Endodermal cell (in vitro differentiated cells): ENCODE data around the gene PIEZO2. TPM values are rescaled to one million over a fixed set of nuclear protein-coding genes. Genes with fewer than 3 reads are reported as not detected.

Experiments used
- DNase-seq: peaks from one replicate; pipeline ENCODE4 v3.0.0-alpha.2; 2017
- H3K27ac ChIP-seq: 2 replicates; pipeline ENCODE4 v1.5.1; 2013; ENCODE audit warnings: mild to moderate bottlenecking, low read depth, low read length, moderate library complexity
- H3K27me3 ChIP-seq: 2 replicates; pipeline ENCODE4 v1.6.1; 2013; ENCODE audit warnings: mild to moderate bottlenecking, low read length, moderate library complexity; ENCODE audit not compliant: insufficient read depth, control insufficient read depth, poor library complexity, severe bottlenecking
- H3K36me3 ChIP-seq: 2 replicates; pipeline ENCODE4 v1.7.0; 2013; ENCODE audit warnings: mild to moderate bottlenecking, low read length, moderate library complexity; ENCODE audit not compliant: control insufficient read depth, insufficient read depth
- H3K4me1 ChIP-seq: one replicate; pipeline ENCODE4 v1.7.0; 2013; ENCODE audit warnings: low read length; ENCODE audit not compliant: control insufficient read depth, insufficient read depth
- H3K4me3 ChIP-seq: 2 replicates; pipeline ENCODE4 v1.5.1; 2013; ENCODE audit warnings: mild to moderate bottlenecking, low read length, moderate library complexity
- H3K9ac ChIP-seq: 2 replicates; pipeline ENCODE4 v1.6.1; 2013; ENCODE audit warnings: mild to moderate bottlenecking, low read length, moderate library complexity; ENCODE audit not compliant: poor library complexity, severe bottlenecking; ENCODE audit errors: extremely low read depth
- H3K9me3 ChIP-seq: 2 replicates; pipeline ENCODE4 v1.6.1; 2013; ENCODE audit warnings: mild to moderate bottlenecking, low read length, moderate library complexity; ENCODE audit not compliant: control insufficient read depth
- H3K27ac Mint-ChIP-seq: 2 replicates; pipeline ENCODE4 v1.8.0; 2020; ENCODE audit warnings: mixed read lengths
- H3K27me3 Mint-ChIP-seq: 2 replicates; pipeline ENCODE4 v1.8.0; 2021; ENCODE audit warnings: mild to moderate bottlenecking, mixed read lengths; ENCODE audit not compliant: insufficient read depth
- H3K36me3 Mint-ChIP-seq: 2 replicates; pipeline ENCODE4 v1.8.0; 2020; ENCODE audit warnings: low read depth, mixed read lengths
- H3K4me1 Mint-ChIP-seq: 2 replicates; pipeline ENCODE4 v1.8.0; 2020; ENCODE audit warnings: mixed read lengths
- H3K4me3 Mint-ChIP-seq: 2 replicates; pipeline ENCODE4 v1.8.0; 2020; ENCODE audit warnings: mild to moderate bottlenecking, moderate library complexity, mixed read lengths
- H3K9me3 Mint-ChIP-seq: 2 replicates; pipeline ENCODE4 v1.8.0; 2020; ENCODE audit warnings: mild to moderate bottlenecking, mixed read lengths
- CTCF ChIP-seq: fragments of 200-600 bp; sonication (generic); conservative IDR thresholded peaks from 2 replicates; pipeline ENCODE4 v1.5.0; 2021; ENCODE audit warnings: antibody characterized with exemption, mild to moderate bottlenecking
- whole genome bisulfite sequencing, 2 experiments: methylation state at CpG; one replicate each; pipeline versions ENCODE4 v1.1.5 to v1.1.7; 2013; ENCODE audit warnings: missing lambda C conversion rate in 2 of 2, mixed read lengths in 1 of 2; ENCODE audit not compliant: insufficient coverage in 1 of 2, insufficient read length in 1 of 2; 5-methylcytosine and 5-hydroxymethylcytosine counted together
- total RNA-seq, 2 donors: library from RNA; stranded (reverse); fragmentation: NEBNext Ultra II Directional in 1 of 2; extraction: Animal tissue kit (Norgen Biotek cat#: 25700) in 1 of 2; gene quantifications; 2 replicates in 1 of 2; 3 replicates in 1 of 2; pipeline ENCODE4 v1.2.1, GENCODE V29; 2021

The PIEZO2 gene
- total RNA-seq, 2 donors from 2014 or later: 7.3 to 12.1 TPM

- Histone ChIP-seq H3K4me3 (no peak overlapping the region), H3K9me3 (peaks cover 5% of the 10 kb centered on the region), H3K27ac (no peak overlapping the region), H3K9ac (no peak overlapping the region), H3K4me1 (no peaks in the 10 kb centered on the region), H3K27me3 (no peaks in the 10 kb centered on the region), H3K36me3 (peaks cover 9% of the 10 kb centered on the region)
- 70 to 83% methylated on average over 1 of the region's 1 CpG for WGBS, 2 experiments
- peaks cover 8% of the 10 kb centered on the region for H3K36me3 Mint-ChIP-seq
- no peaks in the 10 kb centered on the region for H3K27me3 Mint-ChIP-seq
- H3K27ac Mint-ChIP-seq: no peak overlapping the region
- no peaks in the 10 kb centered on the region for H3K4me1 Mint-ChIP-seq
- H3K9me3 Mint-ChIP-seq: no peaks in the 10 kb centered on the region
- H3K4me3 Mint-ChIP-seq: no peak overlapping the region
- no peak for DNase-seq
- no peak for TF ChIP-seq CTCF
Observed at GRCh38 chr18:10755855-10756254, 393.5 kb downstream of the PIEZO2 start.

- no peak for DNase-seq
- Histone ChIP-seq H3K27ac (no peak overlapping the region), H3K9me3 (no peaks in the 10 kb centered on the region), H3K4me3 (no peak overlapping the region), H3K27me3 (no peaks in the 10 kb centered on the region), H3K4me1 (no peaks in the 10 kb centered on the region), H3K36me3 (peaks cover 9% of the 10 kb centered on the region), H3K9ac (no peak overlapping the region)
- Mint-ChIP-seq H3K27me3 (no peaks in the 10 kb centered on the region), H3K27ac (no peak overlapping the region), H3K4me1 (no peaks in the 10 kb centered on the region), H3K9me3 (no peaks in the 10 kb centered on the region), H3K4me3 (no peak overlapping the region), H3K36me3 (no peaks in the 10 kb centered on the region)
- TF ChIP-seq CTCF: peak; percentile 47
- 91 to 100% methylated on average over 2 to 4 of the region's 4 CpGs for WGBS, 2 experiments
Observed at GRCh38 chr18:10754128-10754527, 395.2 kb downstream of the PIEZO2 start.

DNA sequence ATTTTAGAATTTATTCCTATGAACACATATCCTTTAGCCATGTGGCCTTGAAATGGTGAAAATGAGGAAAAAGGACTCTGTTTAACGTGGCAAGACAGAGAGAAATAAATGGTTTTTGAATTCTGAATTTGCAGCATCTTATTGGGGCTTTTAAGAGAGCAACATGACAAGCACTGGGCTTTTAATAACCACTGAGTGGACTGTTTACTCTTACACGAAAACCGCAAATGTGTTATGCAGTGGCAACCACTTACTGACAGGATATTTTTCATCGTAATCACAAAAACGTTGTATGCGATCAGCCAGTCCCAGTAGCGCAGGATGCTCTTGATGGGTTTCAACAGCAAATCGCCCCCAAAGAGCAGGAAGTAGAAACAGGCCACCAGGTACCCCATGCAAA is 397.0 kb downstream of the PIEZO2 start:
- Mint-ChIP-seq H3K36me3 (no peaks in the 10 kb centered on the region), H3K4me1 (no peaks in the 10 kb centered on the region), H3K9me3 (no peaks in the 10 kb centered on the region), H3K27ac (no peak overlapping the region), H3K4me3 (no peak overlapping the region), H3K27me3 (no peaks in the 10 kb centered on the region)
- H3K9ac ChIP-seq: no peak overlapping the region
- H3K4me1 ChIP-seq: no peaks in the 10 kb centered on the region
- whole genome bisulfite sequencing, 2 experiments: 92 to 95% methylated on average over 7 to 8 of the region's 8 CpGs
- no peak for DNase-seq
- peaks cover 9% of the 10 kb centered on the region for H3K36me3 ChIP-seq
- H3K4me3 ChIP-seq: no peak overlapping the region
- no peaks in the 10 kb centered on the region for H3K27me3 ChIP-seq
- no peak overlapping the region for H3K27ac ChIP-seq
- H3K9me3 ChIP-seq: no peaks in the 10 kb centered on the region
- no peak for TF ChIP-seq CTCF
